Mononuclear cell (primary cell): Measurements from ENCODE around the gene ADCY3. TPM values are rescaled to one million over a fixed set of nuclear protein-coding genes. Genes with fewer than 3 reads are reported as not detected.

ENCODE experiments used
- H3K27me3 ChIP-seq: 2 replicates; pipeline ENCODE4 v1.6.0; 2011; ENCODE audit warnings: low read length, control low read depth; ENCODE audit not compliant: insufficient read depth
- H3K4me1 ChIP-seq: 2 replicates; pipeline ENCODE4 v1.5.1; 2011; ENCODE audit warnings: mild to moderate bottlenecking, low read length, control low read depth; ENCODE audit not compliant: insufficient read depth
- H3K4me3 ChIP-seq: 2 replicates; pipeline ENCODE4 v1.5.1; 2011; ENCODE audit warnings: mild to moderate bottlenecking, low read length, moderate library complexity
- H3K9me3 ChIP-seq: 2 replicates; pipeline ENCODE4 v1.5.1; 2011; ENCODE audit warnings: low read depth, mild to moderate bottlenecking, control low read depth, low read length
- total RNA-seq: library from RNA; depleted of rRNA; stranded (reverse); fragments of >200 nt; gene quantifications from one replicate; pipeline ENCODE4 v1.2.3, GENCODE V29; 2012

The ADCY3 gene
- total RNA-seq, 1 donor: 10.7 TPM

GRCh38 chr2:24881158-24881557 lies 38.9 kb downstream of the ADCY3 start:
- Histone ChIP-seq H3K9me3 (no peaks in the 10 kb centered on the region), H3K4me1 (peaks cover 13% of the 10 kb centered on the region), H3K27me3 (no peaks in the 10 kb centered on the region), H3K4me3 (no peak overlapping the region)

GRCh38 chr2:24878341-24878740 lies 41.7 kb downstream of the ADCY3 start:
- Histone ChIP-seq H3K4me1 (peaks cover 17% of the 10 kb centered on the region), H3K4me3 (no peak overlapping the region)

GRCh38 chr2:24877646-24878045 lies 42.4 kb downstream of the ADCY3 start:
- Histone ChIP-seq H3K27me3 (no peaks in the 10 kb centered on the region), H3K4me3 (no peak overlapping the region), H3K9me3 (no peaks in the 10 kb centered on the region), H3K4me1 (peaks cover 24% of the 10 kb centered on the region)

More at GRCh38 chr2:24878341-24878740, 41.7 kb downstream of the ADCY3 start:
- Histone ChIP-seq H3K27me3 (no peaks in the 10 kb centered on the region), H3K9me3 (no peaks in the 10 kb centered on the region)

- H3K4me1 ChIP-seq: peaks cover 30% of the 10 kb centered on the region
- H3K4me3 ChIP-seq: no peak overlapping the region
- no peaks in the 10 kb centered on the region for H3K9me3 ChIP-seq
- no peaks in the 10 kb centered on the region for H3K27me3 ChIP-seq
These were observed 43.0 kb downstream of the ADCY3 start for GRCh38 chr2:24877067-24877466.

- H3K4me1 ChIP-seq: peaks cover 34% of the 10 kb centered on the region
- no peaks in the 10 kb centered on the region for H3K27me3 ChIP-seq
- no peaks in the 10 kb centered on the region for H3K9me3 ChIP-seq
- H3K4me3 ChIP-seq: no peak overlapping the region
These were observed 44.1 kb downstream of the ADCY3 start for GRCh38 chr2:24875901-24876300.

- no peak overlapping the region for H3K4me3 ChIP-seq
- H3K27me3 ChIP-seq: no peaks in the 10 kb centered on the region
- peaks cover 34% of the 10 kb centered on the region for H3K4me1 ChIP-seq
- H3K9me3 ChIP-seq: no peaks in the 10 kb centered on the region
These were observed 44.8 kb downstream of the ADCY3 start for GRCh38 chr2:24875272-24875671.

- H3K27me3 ChIP-seq: no peaks in the 10 kb centered on the region
These were observed 46.0 kb downstream of the ADCY3 start for GRCh38 chr2:24874035-24874434.

GRCh38 chr2:24873619-24874018 lies 46.4 kb downstream of the ADCY3 start:
- H3K9me3 ChIP-seq: no peaks in the 10 kb centered on the region
- H3K27me3 ChIP-seq: no peaks in the 10 kb centered on the region
- no peak overlapping the region for H3K4me3 ChIP-seq
- peaks cover 34% of the 10 kb centered on the region for H3K4me1 ChIP-seq

More at GRCh38 chr2:24874035-24874434, 46.0 kb downstream of the ADCY3 start:
- Histone ChIP-seq H3K4me3 (no peak overlapping the region), H3K4me1 (peaks cover 34% of the 10 kb centered on the region), H3K9me3 (no peaks in the 10 kb centered on the region)

GRCh38 chr2:24872344-24873115 lies 47.5 kb downstream of the ADCY3 start:
- H3K9me3 ChIP-seq: no peaks in the 10 kb centered on the region

GRCh38 chr2:24871852-24872333 lies 48.1 kb downstream of the ADCY3 start:
- no peak overlapping the region for H3K4me3 ChIP-seq
- no peaks in the 10 kb centered on the region for H3K27me3 ChIP-seq
- H3K9me3 ChIP-seq: no peaks in the 10 kb centered on the region
- peaks cover 34% of the 10 kb centered on the region for H3K4me1 ChIP-seq

More at GRCh38 chr2:24872344-24873115, 47.5 kb downstream of the ADCY3 start:
- Histone ChIP-seq H3K4me3 (no peak overlapping the region), H3K4me1 (peaks cover 34% of the 10 kb centered on the region), H3K27me3 (no peaks in the 10 kb centered on the region)

GRCh38 chr2:24870891-24871705 lies 48.9 kb downstream of the ADCY3 start:
- Histone ChIP-seq H3K27me3 (no peaks in the 10 kb centered on the region), H3K9me3 (no peaks in the 10 kb centered on the region), H3K4me3 (no peak overlapping the region)

GRCh38 chr2:24870440-24870839 lies 49.6 kb downstream of the ADCY3 start:
- Histone ChIP-seq H3K4me3 (no peak overlapping the region), H3K27me3 (no peaks in the 10 kb centered on the region), H3K9me3 (no peaks in the 10 kb centered on the region), H3K4me1 (peaks cover 34% of the 10 kb centered on the region)

More at GRCh38 chr2:24870891-24871705, 48.9 kb downstream of the ADCY3 start:
- peaks cover 34% of the 10 kb centered on the region for H3K4me1 ChIP-seq

- Histone ChIP-seq H3K4me3 (no peak overlapping the region), H3K4me1 (peaks cover 2% of the 10 kb centered on the region), H3K9me3 (no peaks in the 10 kb centered on the region), H3K27me3 (no peaks in the 10 kb centered on the region)
These were observed 53.1 kb downstream of the ADCY3 start for GRCh38 chr2:24866946-24867345.

GRCh38 chr2:24863641-24864040 lies 56.4 kb downstream of the ADCY3 start:
- H3K4me1 ChIP-seq: no peaks in the 10 kb centered on the region
- H3K9me3 ChIP-seq: no peaks in the 10 kb centered on the region
- no peak overlapping the region for H3K4me3 ChIP-seq
- no peaks in the 10 kb centered on the region for H3K27me3 ChIP-seq

- H3K4me3 ChIP-seq: no peak overlapping the region
- H3K4me1 ChIP-seq: no peaks in the 10 kb centered on the region
- H3K9me3 ChIP-seq: no peaks in the 10 kb centered on the region
- no peaks in the 10 kb centered on the region for H3K27me3 ChIP-seq
These were observed 58.5 kb downstream of the ADCY3 start for GRCh38 chr2:24861500-24861899.
